Measurements from ENCODE around the gene RUBCN. TPM values are rescaled to one million over a fixed set of nuclear protein-coding genes. Genes with fewer than 3 reads are reported as not detected.

Gene RUBCN
- total RNA-seq, result 10 to 100 TPM; 20.4 to 22.1 TPM
- long read RNA-seq, partial matches to known transcripts, result 1 of 4 reads
- long read RNA-seq, other reads (novel, unspliced or antisense), result 3 of 4 reads

- peak; percentile 95 to 96 for DNase-seq
- intact Hi-C loops (cut with DNase I, micrococcal nuclease), result no loop called here
- peak; percentile 96 for ATAC-seq
Measured at GRCh38 chr3:197736491-197737318, at the start of gene RUBCN. RUBCN (minus strand) TSS chr3:197736904; CDS start chr3:197736719, 185 bp downstream.

GRCh38 chr3:197784019-197784585 lies 47.4 kb upstream of the RUBCN start:
- ATAC-seq, result no peak
- no peak for DNase-seq
- intact Hi-C loops (cut with DNase I, micrococcal nuclease), result no loop called here

GRCh38 chr3:197782230-197782629 lies 45.5 kb upstream of the RUBCN start:
- intact Hi-C loops (cut with DNase I, micrococcal nuclease), result no loop called here
- ATAC-seq (no peak), DNase-seq (no peak)

GRCh38 chr3:197775317-197775716 lies 38.6 kb upstream of the RUBCN start:
- intact Hi-C loops (cut with DNase I, micrococcal nuclease), result no loop called here
- DNase-seq, result no peak
- no peak for ATAC-seq

- intact Hi-C loops (cut with DNase I, micrococcal nuclease), result no loop called here
- ATAC-seq (no peak), DNase-seq (no peak)
Measured at GRCh38 chr3:197761784-197762183, 25.1 kb upstream of the RUBCN start.

- no peak for ATAC-seq
- intact Hi-C loops (cut with DNase I, micrococcal nuclease), result no loop called here
- DNase-seq, result no peak
Measured at GRCh38 chr3:197758512-197758911, 21.8 kb upstream of the RUBCN start.

- intact Hi-C loops (cut with DNase I, micrococcal nuclease), result no loop called here
- no peak for ATAC-seq
Measured at GRCh38 chr3:197756704-197757103, 20.0 kb upstream of the RUBCN start.

GRCh38 chr3:197753263-197753662 lies 16.6 kb upstream of the RUBCN start:
- intact Hi-C loops (cut with DNase I, micrococcal nuclease), result no loop called here
- ATAC-seq, result no peak
- no peak for DNase-seq

More at GRCh38 chr3:197756704-197757103, 20.0 kb upstream of the RUBCN start:
- DNase-seq, result no peak

- intact Hi-C loops (cut with DNase I, micrococcal nuclease), result no loop called here
- no peak for ATAC-seq
Measured at GRCh38 chr3:197752107-197752506, 15.4 kb upstream of the RUBCN start.

GRCh38 chr3:197750858-197751737 lies 14.4 kb upstream of the RUBCN start:
- ATAC-seq (peak; percentile 26), DNase-seq (peak; percentile 51 to 54)
- intact Hi-C loops (cut with DNase I, micrococcal nuclease), result no loop called here

More at GRCh38 chr3:197752107-197752506, 15.4 kb upstream of the RUBCN start:
- DNase-seq, result no peak

GRCh38 chr3:197750396-197750831 lies 13.7 kb upstream of the RUBCN start:
- intact Hi-C loops (cut with DNase I, micrococcal nuclease), result no loop called here
- DNase-seq (peak; percentile 59 to 78), ATAC-seq (peak; percentile 68)

GRCh38 chr3:197749601-197750395 lies 13.1 kb upstream of the RUBCN start, which contains the start of gene FYTTD1:
FYTTD1 (plus strand) TSS chr3:197749883; CDS start chr3:197749972, 89 bp downstream.
- ATAC-seq (peak; percentile 93), DNase-seq (peak; percentile 85 to 92)
- intact Hi-C loops (cut with DNase I, micrococcal nuclease), result no loop called here

- DNase-seq, result peak; percentile 49 to 64
- peak; percentile 22 for ATAC-seq
Measured at GRCh38 chr3:197749315-197749600, 12.6 kb upstream of the RUBCN start.

GRCh38 chr3:197748597-197749314 lies 12.1 kb upstream of the RUBCN start:
- intact Hi-C loops (cut with DNase I, micrococcal nuclease), result no loop called here
- DNase-seq, result no peak
- ATAC-seq, result no peak

More at GRCh38 chr3:197749315-197749600, 12.6 kb upstream of the RUBCN start:
- intact Hi-C loops (cut with DNase I, micrococcal nuclease), result no loop called here

GRCh38 chr3:197746801-197747237 lies 10.1 kb upstream of the RUBCN start:
- intact Hi-C loops (cut with DNase I, micrococcal nuclease), result no loop called here
- no peak for DNase-seq
- no peak for ATAC-seq

GRCh38 chr3:197746209-197746608 lies 9.5 kb upstream of the RUBCN start:
- intact Hi-C loops (cut with DNase I, micrococcal nuclease), result no loop called here
- no peak for ATAC-seq

GRCh38 chr3:197742787-197743186 lies 6.1 kb upstream of the RUBCN start:
- ATAC-seq, result no peak
- intact Hi-C loops (cut with DNase I, micrococcal nuclease), result no loop called here
- DNase-seq, result no peak

More at GRCh38 chr3:197746209-197746608, 9.5 kb upstream of the RUBCN start:
- DNase-seq, result no peak
